ENCODE data around the gene SMOC2. TPM values are rescaled to one million over a fixed set of nuclear protein-coding genes. Genes with fewer than 3 reads are reported as not detected.

Gene SMOC2
- total RNA-seq, 2 donors from 2014 or later, result 17.8 to 167 TPM

DNA sequence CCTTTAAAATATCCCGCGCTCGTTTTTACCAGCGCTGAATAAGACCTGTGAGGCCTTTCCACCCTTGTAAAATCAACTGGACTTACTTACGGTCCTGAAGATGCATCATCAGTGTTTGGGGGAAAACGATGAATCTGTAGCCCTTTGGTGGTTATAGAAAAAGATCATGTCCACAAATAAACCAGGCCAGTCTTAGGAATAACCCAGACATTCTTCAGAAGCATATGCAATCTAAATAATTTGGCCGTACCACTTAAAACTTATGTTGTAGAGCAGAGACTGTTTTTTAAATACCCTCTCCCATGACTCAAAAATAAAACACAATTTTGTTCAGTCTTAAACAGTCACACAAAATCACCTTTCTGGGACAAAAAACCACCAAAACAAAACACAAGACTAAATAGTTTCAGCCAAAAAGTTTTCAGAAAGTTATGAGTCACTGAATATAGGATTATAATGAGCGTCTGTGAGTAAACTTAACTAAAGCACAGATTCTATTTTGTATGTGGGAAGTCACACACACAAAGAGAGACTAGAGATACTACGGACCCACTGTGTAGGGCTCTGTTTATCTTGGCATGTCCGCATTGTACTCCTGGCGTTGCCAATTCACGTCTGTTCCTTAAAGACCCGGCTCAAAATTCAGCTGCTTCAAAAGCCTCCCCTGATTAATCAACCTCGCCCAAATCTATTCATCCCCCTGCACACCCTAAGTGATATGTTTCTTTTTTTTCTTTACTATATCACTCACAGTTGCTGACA lies 26.5 kb upstream of the SMOC2 start:
- TF ChIP-seq POLR2AphosphoS5 (IDR thresholded peaks at IDR 0.05) (no peak), POLR2A (IDR thresholded peaks at IDR 0.05) (no peak), CTCF (IDR thresholded peaks at IDR 0.05) (no peak)
- 47% methylated on average over 14 of the region's 14 CpGs for WGBS
- intact Hi-C loops (cut with DNase I), result no loop called here
- H3K4me3 ChIP-seq, result no peak overlapping the region
- H3K27ac ChIP-seq, result no peak overlapping the region
- no peaks in the 10 kb centered on the region for H3K36me3 ChIP-seq
- peak; percentile 44 for DNase-seq (ENCODE audit: low spot score)
- no peaks in the 10 kb centered on the region for H3K9me3 ChIP-seq
- H3K27me3 ChIP-seq (replicated peaks; ENCODE audit: insufficient read depth), result no peaks in the 10 kb centered on the region
- peaks cover 4% of the 10 kb centered on the region for H3K4me1 ChIP-seq (replicated peaks)

- Histone ChIP-seq H3K4me3 (no peak overlapping the region), H3K9me3 (no peaks in the 10 kb centered on the region), H3K36me3 (no peaks in the 10 kb centered on the region), H3K4me1 (replicated peaks) (peaks cover 4% of the 10 kb centered on the region), H3K27me3 (replicated peaks; ENCODE audit: insufficient read depth) (no peaks in the 10 kb centered on the region), H3K27ac (no peak overlapping the region)
- intact Hi-C loops (cut with DNase I), result no loop called here
- DNase-seq (ENCODE audit: low spot score), result no peak
- TF ChIP-seq POLR2AphosphoS5 (IDR thresholded peaks at IDR 0.05) (no peak), CTCF (IDR thresholded peaks at IDR 0.05) (no peak), POLR2A (IDR thresholded peaks at IDR 0.05) (no peak)
- WGBS, result 66% methylated on average over 26 of the region's 26 CpGs
These were observed 25.6 kb upstream of the SMOC2 start for GRCh38 chr6:168415098-168415992.

- no peak overlapping the region for H3K27ac ChIP-seq
- H3K27me3 ChIP-seq (replicated peaks; ENCODE audit: insufficient read depth), result no peaks in the 10 kb centered on the region
- no peaks in the 10 kb centered on the region for H3K9me3 ChIP-seq
- intact Hi-C loops (cut with DNase I), result no loop called here
- no peaks in the 10 kb centered on the region for H3K36me3 ChIP-seq
- no peak for TF ChIP-seq CTCF (IDR thresholded peaks at IDR 0.05)
- no peak for TF ChIP-seq POLR2A (IDR thresholded peaks at IDR 0.05)
- TF ChIP-seq POLR2AphosphoS5 (IDR thresholded peaks at IDR 0.05), result no peak
- no peak for DNase-seq (ENCODE audit: low spot score)
- no peak overlapping the region for H3K4me3 ChIP-seq
- 76% methylated on average over 15 of the region's 15 CpGs for WGBS
- H3K4me1 ChIP-seq (replicated peaks), result peaks cover 4% of the 10 kb centered on the region
These were observed 24.9 kb upstream of the SMOC2 start for GRCh38 chr6:168415993-168416530.

DNA sequence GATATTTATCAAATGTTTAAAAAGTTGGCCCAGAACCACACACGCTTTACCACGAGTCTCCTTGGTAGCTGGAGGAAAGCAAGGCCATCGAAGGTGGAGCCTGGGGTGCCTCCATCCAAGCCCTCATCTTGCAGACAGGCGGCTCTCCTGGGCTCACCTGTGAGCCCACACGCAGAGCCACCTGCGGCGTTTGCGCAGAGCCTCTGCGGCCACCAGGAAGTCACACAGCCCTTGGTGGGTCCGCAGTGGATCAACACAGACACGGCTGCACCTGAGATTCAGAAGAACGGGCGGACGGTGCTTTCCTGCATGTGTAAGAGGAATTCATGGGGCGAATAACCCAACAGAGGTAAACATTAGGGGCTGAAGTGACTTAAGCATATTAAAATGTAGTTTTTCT lies 24.5 kb upstream of the SMOC2 start:
- Histone ChIP-seq H3K4me1 (replicated peaks) (peaks cover 4% of the 10 kb centered on the region), H3K36me3 (no peaks in the 10 kb centered on the region), H3K27me3 (replicated peaks; ENCODE audit: insufficient read depth) (no peaks in the 10 kb centered on the region), H3K4me3 (no peak overlapping the region), H3K27ac (no peak overlapping the region), H3K9me3 (no peaks in the 10 kb centered on the region)
- 82% methylated on average over 15 of the region's 15 CpGs for WGBS
- intact Hi-C loops (cut with DNase I), result no loop called here
- no peak for DNase-seq (ENCODE audit: low spot score)
- TF ChIP-seq POLR2AphosphoS5 (IDR thresholded peaks at IDR 0.05), result no peak
- no peak for TF ChIP-seq POLR2A (IDR thresholded peaks at IDR 0.05)
- no peak for TF ChIP-seq CTCF (IDR thresholded peaks at IDR 0.05)

All from prostate gland (tissue), 2 donors.